Measurements from ENCODE around the gene CFAP251. TPM values are rescaled to one million over a fixed set of nuclear protein-coding genes. Genes with fewer than 3 reads are reported as not detected.

The CFAP251 gene
- polyA plus RNA-seq, 3 donors: 0.46 to 1.2 (median 0.79) TPM

DNA sequence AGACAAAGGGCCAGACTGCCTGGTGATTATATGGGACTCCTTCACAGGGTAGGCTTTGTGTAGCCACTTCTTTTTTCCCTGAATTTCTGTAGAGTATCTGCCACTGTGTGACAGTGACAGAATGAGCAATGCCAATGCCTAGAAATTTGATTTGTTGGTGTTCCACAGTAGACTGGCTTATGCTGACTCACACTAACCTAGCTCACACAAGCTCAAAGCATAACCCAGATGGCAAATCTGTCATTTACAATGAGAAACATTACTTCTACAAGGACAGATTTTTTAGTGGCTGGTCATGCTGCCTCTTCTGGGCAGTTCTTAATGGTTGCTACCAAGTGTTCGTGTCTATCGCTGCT is 15.9 kb downstream of the CFAP251 start:
- WGBS, 3 donors: 98 to 100% (median 100%) methylated on average over 2 of the region's 2 CpGs
- H3K27ac ChIP-seq (ENCODE audit: low read depth, low read length): no peak overlapping the region

DNA sequence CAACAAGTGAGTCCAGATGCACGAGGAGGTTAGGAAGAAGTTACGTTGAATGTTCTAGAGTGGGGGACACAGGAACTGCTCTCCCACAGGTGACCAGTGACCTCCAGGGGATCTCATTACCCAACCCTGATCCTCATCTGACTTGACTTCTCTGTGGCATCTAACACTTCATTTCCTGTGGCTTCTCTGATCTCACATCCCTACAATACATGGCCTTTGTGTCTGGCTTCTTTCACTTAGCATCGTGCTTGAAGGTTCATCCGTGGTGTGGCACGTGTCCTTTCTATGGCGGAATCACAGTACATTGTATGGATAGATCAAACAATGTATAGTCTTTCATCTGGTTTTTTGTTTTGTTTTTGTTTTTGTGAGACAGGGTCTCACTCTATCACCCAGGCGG is 19.3 kb downstream of the CFAP251 start:
- no peak overlapping the region for H3K27ac ChIP-seq (ENCODE audit: low read depth, low read length)
- WGBS, 3 donors: 91 to 95% (median 93%) methylated on average over 7 of the region's 7 CpGs

GRCh38 chr12:121939186-121939585 is 20.8 kb downstream of the CFAP251 start:
- H3K27ac ChIP-seq (ENCODE audit: low read depth, low read length): no peak overlapping the region
- 46 to 81% (median 53%) methylated on average over 7 of the region's 7 CpGs for WGBS, 3 donors

DNA sequence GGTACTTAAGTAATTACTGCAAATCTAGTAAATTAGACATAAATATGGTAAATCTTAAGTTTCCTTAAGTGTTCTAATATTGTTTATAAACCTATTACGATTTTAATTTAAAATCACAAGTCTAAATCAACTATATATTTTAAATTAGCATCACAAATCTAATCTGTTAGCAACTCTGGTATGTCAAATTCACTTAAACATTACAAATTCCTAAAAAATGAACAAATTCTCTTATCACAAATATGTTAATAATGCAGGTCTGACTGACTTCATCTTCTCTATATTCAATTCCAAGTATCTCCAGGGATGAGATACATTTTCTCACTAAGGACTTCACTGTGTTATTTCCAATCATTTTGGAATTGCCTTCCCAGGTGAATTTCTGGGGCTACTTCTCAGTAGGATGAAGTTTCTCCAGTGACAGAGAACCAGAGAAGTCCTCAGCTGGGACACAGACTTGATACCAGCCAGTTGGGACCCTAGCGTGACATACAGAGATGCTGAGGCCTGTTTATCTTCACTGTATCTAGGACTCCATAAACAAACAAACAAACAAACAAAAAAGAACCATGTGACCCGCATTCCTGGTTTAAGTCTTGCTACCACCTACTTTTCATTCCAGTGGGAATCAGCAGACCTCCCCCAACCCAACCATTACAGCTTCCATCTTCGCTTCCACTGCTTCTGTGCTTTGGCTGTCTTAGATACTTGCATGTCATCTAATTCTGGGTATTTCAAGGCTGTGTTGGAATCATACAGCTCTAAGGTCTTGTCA is 21.8 kb downstream of the CFAP251 start:
- 77 to 93% (median 92%) methylated on average over 4 of the region's 4 CpGs for WGBS, 3 donors
- no peak overlapping the region for H3K27ac ChIP-seq (ENCODE audit: low read depth, low read length)

- no peak overlapping the region for H3K27ac ChIP-seq (ENCODE audit: low read depth, low read length)
- WGBS, 3 donors: 94 to 96% (median 95%) methylated on average over 15 of the region's 15 CpGs
Observed at GRCh38 chr12:121942145-121942718, 23.8 kb downstream of the CFAP251 start.

GRCh38 chr12:121943926-121944325 is 25.5 kb downstream of the CFAP251 start:
- H3K27ac ChIP-seq (ENCODE audit: low read depth, low read length): no peak overlapping the region

DNA sequence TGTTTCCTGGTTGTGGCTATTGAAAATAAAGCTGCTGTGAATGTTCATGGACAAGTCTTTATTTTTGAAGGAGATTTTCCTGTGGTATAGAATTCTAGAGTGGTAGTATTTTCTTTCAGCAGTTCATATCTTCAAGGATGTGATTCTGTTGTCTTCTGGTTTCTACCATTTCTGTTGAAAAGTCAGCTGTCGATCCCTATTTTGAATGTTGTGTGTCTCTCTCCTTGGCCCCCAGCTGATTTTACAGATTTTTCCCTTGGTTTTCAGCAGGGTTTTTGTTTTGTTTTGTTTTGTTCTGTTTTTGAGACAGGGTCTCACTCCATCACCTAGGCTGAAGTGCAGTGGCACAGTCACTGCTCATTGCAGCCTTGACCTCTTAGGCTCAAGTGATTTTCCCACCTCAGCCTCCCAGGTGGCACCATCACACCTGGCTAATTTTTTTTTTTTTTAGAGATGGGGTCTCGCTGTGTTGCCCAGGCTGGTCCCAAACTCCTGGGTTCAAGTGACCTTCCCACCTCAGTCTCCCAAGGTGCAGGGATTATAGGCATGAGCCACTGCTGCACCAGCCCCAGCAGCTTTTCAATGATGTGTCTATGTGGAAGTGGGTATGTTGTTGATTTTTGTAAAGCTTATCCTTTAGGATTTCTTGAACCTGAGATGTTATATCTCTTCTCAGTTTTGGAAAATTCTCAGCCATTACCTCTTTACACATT is 28.1 kb downstream of the CFAP251 start:
- 94 to 97% (median 95%) methylated on average over 2 of the region's 2 CpGs for WGBS, 3 donors
- H3K27ac ChIP-seq (ENCODE audit: low read depth, low read length): no peak overlapping the region

- 78 to 92% (median 80%) methylated on average over 2 of the region's 2 CpGs for WGBS, 3 donors
- H3K27ac ChIP-seq (ENCODE audit: low read depth, low read length): no peak overlapping the region
Observed at GRCh38 chr12:121947981-121948380, 29.6 kb downstream of the CFAP251 start.

GRCh38 chr12:121949648-121950397 is 31.4 kb downstream of the CFAP251 start:
- WGBS, 3 donors: 70 to 77% (median 77%) methylated on average over 4 of the region's 4 CpGs

DNA sequence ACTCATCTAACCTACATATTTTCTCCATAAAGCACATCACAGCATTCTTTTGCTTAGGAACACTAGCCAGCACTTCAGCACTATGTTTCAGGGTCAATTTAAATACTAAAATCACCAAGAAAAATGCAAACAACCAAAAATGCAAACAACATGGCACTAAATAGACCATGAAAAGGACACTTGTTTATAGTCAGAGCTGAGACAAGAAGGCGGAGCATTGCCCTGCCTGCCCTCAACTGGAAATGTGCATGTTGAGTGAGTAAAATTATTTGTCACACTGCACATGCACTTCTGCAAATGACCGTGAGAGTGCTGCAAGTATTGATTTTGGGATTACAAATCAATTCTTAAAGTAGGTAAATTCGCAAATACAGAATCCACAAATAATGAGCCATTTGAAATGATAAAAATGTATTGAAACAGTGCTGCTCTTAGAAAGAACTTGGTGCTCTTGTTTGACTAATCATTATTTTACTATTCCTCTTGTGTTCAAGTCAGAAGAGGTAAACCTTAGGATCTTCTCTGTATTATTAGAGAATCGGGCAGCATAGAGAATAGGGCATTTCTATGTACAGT is 34.8 kb downstream of the CFAP251 start:
- H3K27ac ChIP-seq (ENCODE audit: low read depth, low read length): no peak overlapping the region
- WGBS, 3 donors: 65 to 96% (median 94%) methylated on average over 4 of the region's 4 CpGs

More at GRCh38 chr12:121949648-121950397, 31.4 kb downstream of the CFAP251 start:
- no peak overlapping the region for H3K27ac ChIP-seq (ENCODE audit: low read depth, low read length)

DNA sequence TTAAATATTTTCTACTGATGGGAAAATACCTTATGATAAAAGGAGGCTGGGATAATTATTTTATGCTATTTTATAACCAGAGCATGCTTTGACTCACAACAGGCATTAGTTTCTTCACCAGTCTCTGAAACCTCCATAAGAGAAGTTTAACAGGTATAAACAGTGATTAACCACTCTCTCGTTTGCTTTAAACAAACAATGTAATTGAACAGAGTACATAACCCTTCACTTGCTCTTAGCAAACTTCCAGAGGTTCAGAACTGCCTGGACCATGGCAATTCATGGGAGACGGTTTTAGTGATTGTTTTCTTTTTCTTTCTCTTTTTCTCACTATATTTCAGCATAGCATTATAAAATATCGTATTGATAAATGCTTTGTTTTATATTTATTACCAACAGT is 35.3 kb downstream of the CFAP251 start:
- WGBS, 3 donors: 54 to 87% (median 73%) methylated on average over 3 of the region's 3 CpGs
- H3K27ac ChIP-seq (ENCODE audit: low read depth, low read length): no peak overlapping the region

- H3K27ac ChIP-seq (ENCODE audit: low read depth, low read length): no peak overlapping the region
- WGBS, 3 donors: 82 to 89% (median 89%) methylated on average over 13 of the region's 13 CpGs
Observed at GRCh38 chr12:121955258-121956237, 37.2 kb downstream of the CFAP251 start.

- H3K27ac ChIP-seq (ENCODE audit: low read depth, low read length): no peak overlapping the region
- WGBS, 3 donors: 72 to 90% (median 84%) methylated on average over 6 of the region's 6 CpGs
Observed at GRCh38 chr12:121957861-121958515, 39.6 kb downstream of the CFAP251 start.

- WGBS, 3 donors: 74 to 80% (median 75%) methylated on average over 21 of the region's 21 CpGs
- H3K27ac ChIP-seq (ENCODE audit: low read depth, low read length): no peak overlapping the region
Observed at GRCh38 chr12:121958541-121959240, 40.3 kb downstream of the CFAP251 start.

DNA sequence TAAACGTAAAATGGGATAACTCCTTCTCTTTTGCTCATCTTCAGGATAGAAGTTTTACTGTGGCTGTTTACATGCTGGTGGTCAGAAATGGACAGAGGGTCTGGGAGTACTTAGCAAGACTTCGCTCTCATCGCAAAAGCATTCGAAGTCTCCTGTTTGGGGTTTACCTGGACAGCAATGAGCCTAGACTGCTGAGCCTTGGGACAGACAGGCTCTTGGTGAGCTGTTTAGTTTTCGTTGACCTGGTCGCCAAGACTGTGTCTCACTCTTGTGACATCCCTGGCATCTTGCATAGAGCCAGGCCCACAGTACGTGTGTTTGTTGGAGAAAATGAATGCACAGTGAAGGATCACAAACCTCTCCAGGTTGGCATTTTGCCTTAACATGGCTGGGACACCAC is 42.1 kb downstream of the CFAP251 start:
- no peak overlapping the region for H3K27ac ChIP-seq (ENCODE audit: low read depth, low read length)
- 89 to 99% (median 96%) methylated on average over 7 of the region's 7 CpGs for WGBS, 3 donors

GRCh38 chr12:121961195-121961879 is 42.9 kb downstream of the CFAP251 start:
- H3K27ac ChIP-seq (ENCODE audit: low read depth, low read length): no peak overlapping the region
- WGBS, 3 donors: 77 to 89% (median 85%) methylated on average over 5 of the region's 5 CpGs

Measured in adipose tissue (tissue), 3 donors.